T-helper 1 cell (primary cell): ENCODE data around the gene CRELD2.

Source experiments
- DNase-seq, 5 donors: peaks; one replicate each; pipeline ENCODE4 v3.0.0-alpha.2; 2012 to 2020

CRELD2 gene

GRCh38 chr22:49913446-49913845 lies 5.0 kb upstream of the CRELD2 start:
- DNase-seq = no peak

GRCh38 chr22:49914256-49914655 lies 4.2 kb upstream of the CRELD2 start:
- DNase-seq = no peak

GRCh38 chr22:49915610-49916009 lies 2.8 kb upstream of the CRELD2 start:
- DNase-seq = no peak

- no peak for DNase-seq
These were observed 1.6 kb upstream of the CRELD2 start for GRCh38 chr22:49916831-49917230.

- no peak for DNase-seq
These were observed 762 bp downstream of the CRELD2 start for GRCh38 chr22:49918911-49919881.

GRCh38 chr22:49920859-49921258 lies 2.4 kb downstream of the CRELD2 start:
- no peak for DNase-seq

GRCh38 chr22:49921508-49922278 lies 3.3 kb downstream of the CRELD2 start:
- DNase-seq = no peak

GRCh38 chr22:49922484-49922883 lies 4.0 kb downstream of the CRELD2 start:
- DNase-seq = no peak

GRCh38 chr22:49922926-49923325 lies 4.5 kb downstream of the CRELD2 start:
- DNase-seq = no peak

GRCh38 chr22:49923445-49923844 lies 5.0 kb downstream of the CRELD2 start:
- DNase-seq = peak in 1 of 5 donors; percentile 33

- DNase-seq = no peak
These were observed 5.8 kb downstream of the CRELD2 start for GRCh38 chr22:49924113-49924833.

- peak; percentile 57 to 77 (median 75) for DNase-seq
These were observed 7.2 kb downstream of the CRELD2 start for GRCh38 chr22:49925525-49926128.

- DNase-seq = no peak
These were observed 8.5 kb downstream of the CRELD2 start for GRCh38 chr22:49926916-49927315.

- DNase-seq = no peak
These were observed 9.2 kb downstream of the CRELD2 start for GRCh38 chr22:49927483-49928184.

GRCh38 chr22:49928185-49928495 lies 9.7 kb downstream of the CRELD2 start:
- no peak for DNase-seq

GRCh38 chr22:49928555-49929210 lies 10.2 kb downstream of the CRELD2 start:
- no peak for DNase-seq

- peak; percentile 61 to 81 (median 65) for DNase-seq
These were observed 11.0 kb downstream of the CRELD2 start for GRCh38 chr22:49929211-49929979.

- DNase-seq = no peak
These were observed 11.7 kb downstream of the CRELD2 start for GRCh38 chr22:49929994-49930575.

- peak in 2 of 5 donors; percentile 24 to 66 for DNase-seq
These were observed 12.4 kb downstream of the CRELD2 start for GRCh38 chr22:49930596-49931412.
